NCI-H2171 (cell line): ENCODE results near the gene CAPN14.

ENCODE experiments used
- DNase-seq: peaks from one replicate; lab custom pipeline; 2025; lab: John Stamatoyannopoulos, UW

Gene CAPN14

GRCh38 chr2:31217465-31218200, at the start of gene CAPN14:
Gene CAPN14, minus strand, starts transcription at chr2:31217515. Its CDS starts 12,068 bp downstream, at chr2:31205447.
- DNase-seq = no peak

GRCh38 chr2:31266804-31267203, 49.5 kb upstream of the CAPN14 start:
- DNase-seq = no peak

GRCh38 chr2:31265234-31265633, 47.9 kb upstream of the CAPN14 start:
- DNase-seq = no peak

- no peak for DNase-seq
Observed at GRCh38 chr2:31263636-31264190, 46.4 kb upstream of the CAPN14 start.

GRCh38 chr2:31260870-31261269, 43.6 kb upstream of the CAPN14 start:
- DNase-seq = no peak

GRCh38 chr2:31259075-31259474, 41.8 kb upstream of the CAPN14 start:
- DNase-seq = no peak

- DNase-seq = no peak
Observed at GRCh38 chr2:31258351-31258750, 41.0 kb upstream of the CAPN14 start.

- no peak for DNase-seq
Observed at GRCh38 chr2:31256611-31257382, 39.5 kb upstream of the CAPN14 start.

GRCh38 chr2:31255911-31256571, 38.7 kb upstream of the CAPN14 start:
- no peak for DNase-seq

GRCh38 chr2:31254237-31255203, 37.2 kb upstream of the CAPN14 start:
- no peak for DNase-seq

- DNase-seq = peak; percentile 3
Observed at GRCh38 chr2:31253356-31254131, 36.2 kb upstream of the CAPN14 start.

- DNase-seq = no peak
Observed at GRCh38 chr2:31251851-31252250, 34.5 kb upstream of the CAPN14 start.

- no peak for DNase-seq
Observed at GRCh38 chr2:31251018-31251417, 33.7 kb upstream of the CAPN14 start.

- no peak for DNase-seq
Observed at GRCh38 chr2:31249009-31249690, 31.8 kb upstream of the CAPN14 start.

GRCh38 chr2:31248139-31248538, 30.8 kb upstream of the CAPN14 start:
- no peak for DNase-seq

- DNase-seq = no peak
Observed at GRCh38 chr2:31247711-31248110, 30.4 kb upstream of the CAPN14 start.

GRCh38 chr2:31246184-31246852, 29.0 kb upstream of the CAPN14 start:
- no peak for DNase-seq

- no peak for DNase-seq
Observed at GRCh38 chr2:31244101-31244500, 26.8 kb upstream of the CAPN14 start.

GRCh38 chr2:31243053-31243452, 25.7 kb upstream of the CAPN14 start:
- DNase-seq = no peak
